ENCODE data around the gene KLHDC8B. TPM values are rescaled to one million over a fixed set of nuclear protein-coding genes. Genes with fewer than 3 reads are reported as not detected.

KLHDC8B gene
- total and polyA plus RNA-seq, 4 experiments from 2014 or later = 1.3 to 2.0 (median 1.9) TPM

- CTCF ChIA-PET (ENCODE audit: partially characterized antibody) = no interaction called here
- Mint-ChIP-seq H3K27ac (no peak overlapping the region), H3K4me1 (no peaks in the 10 kb centered on the region)
These were observed 36.7 kb upstream of the KLHDC8B start for GRCh38 chr3:49134471-49135265.

GRCh38 chr3:49135499-49135898 lies 35.9 kb upstream of the KLHDC8B start:
- H3K4me3 ChIP-seq (ENCODE audit: low read length in 2 of 2) = no peak overlapping the region
- intact Hi-C loops (cut with micrococcal nuclease) = no loop called here
- no peak overlapping the region for H3K27ac ChIP-seq (ENCODE audit: low read depth, low read length)
- POLR2A ChIA-PET (ENCODE audit: partially characterized antibody) = no interaction called here
- no peak for DNase-seq
- CTCF ChIA-PET (ENCODE audit: partially characterized antibody) = no interaction called here
- no peaks in the 10 kb centered on the region for H3K9me3 Mint-ChIP-seq
- peaks cover 7 to 18% of the 10 kb centered on the region in 2 donors for H3K27me3 Mint-ChIP-seq
- no peaks in the 10 kb centered on the region for H3K9me3 ChIP-seq (ENCODE audit: control insufficient read depth in 1 of 2, low read length in 2 of 2)
- no peak overlapping the region for H3K27ac Mint-ChIP-seq
- H3K27me3 ChIP-seq (ENCODE audit: insufficient read depth, low read length) = no peaks in the 10 kb centered on the region
- H3K4me1 ChIP-seq (ENCODE audit: insufficient read depth, low read length) = no peaks in the 10 kb centered on the region
- H3K4me3 Mint-ChIP-seq = no peak overlapping the region
- H3K4me1 Mint-ChIP-seq = no peaks in the 10 kb centered on the region
- no peaks in the 10 kb centered on the region for H3K36me3 Mint-ChIP-seq
- H3K36me3 ChIP-seq (ENCODE audit: insufficient read depth, low read length) = no peaks in the 10 kb centered on the region

More at GRCh38 chr3:49134471-49135265, 36.7 kb upstream of the KLHDC8B start:
- no peaks in the 10 kb centered on the region for H3K9me3 Mint-ChIP-seq
- no peaks in the 10 kb centered on the region for H3K36me3 ChIP-seq (ENCODE audit: insufficient read depth, low read length)
- H3K27me3 Mint-ChIP-seq = peaks cover 7 to 18% of the 10 kb centered on the region in 2 donors
- H3K4me3 Mint-ChIP-seq = no peak overlapping the region
- H3K27ac ChIP-seq (ENCODE audit: low read depth, low read length) = no peak overlapping the region
- H3K36me3 Mint-ChIP-seq = no peaks in the 10 kb centered on the region
- intact Hi-C loops (cut with micrococcal nuclease) = no loop called here
- no peaks in the 10 kb centered on the region for H3K27me3 ChIP-seq (ENCODE audit: insufficient read depth, low read length)
- POLR2A ChIA-PET (ENCODE audit: partially characterized antibody) = no interaction called here
- no peak for DNase-seq
- H3K4me3 ChIP-seq (ENCODE audit: low read length in 2 of 2) = no peak overlapping the region
- no peaks in the 10 kb centered on the region for H3K4me1 ChIP-seq (ENCODE audit: insufficient read depth, low read length)
- H3K9me3 ChIP-seq (ENCODE audit: control insufficient read depth in 1 of 2, low read length in 2 of 2) = no peaks in the 10 kb centered on the region

- Histone ChIP-seq H3K4me1 (ENCODE audit: insufficient read depth, low read length) (no peaks in the 10 kb centered on the region), H3K27ac (ENCODE audit: low read depth, low read length) (no peak overlapping the region), H3K27me3 (ENCODE audit: insufficient read depth, low read length) (no peaks in the 10 kb centered on the region), H3K9me3 (ENCODE audit: control insufficient read depth in 1 of 2, low read length in 2 of 2) (no peaks in the 10 kb centered on the region), H3K36me3 (ENCODE audit: insufficient read depth, low read length) (no peaks in the 10 kb centered on the region), H3K4me3 (ENCODE audit: low read length in 2 of 2) (no peak overlapping the region)
- Mint-ChIP-seq H3K9me3 (peaks cover 0 to 16% (median 1%) of the 10 kb centered on the region in 8 donors), H3K4me3 (no peak overlapping the region), H3K27me3 (peaks cover 8 to 13% of the 10 kb centered on the region in 2 donors), H3K36me3 (peaks cover 0 to 3% of the 10 kb centered on the region in 2 donors), H3K27ac (no peak overlapping the region), H3K4me1 (no peaks in the 10 kb centered on the region)
- intact Hi-C loops (cut with micrococcal nuclease) = no loop called here
- POLR2A ChIA-PET (ENCODE audit: partially characterized antibody) = no interaction called here
- no peak for DNase-seq
- CTCF ChIA-PET (ENCODE audit: partially characterized antibody) = no interaction called here
These were observed 31.3 kb upstream of the KLHDC8B start for GRCh38 chr3:49140080-49140479.

- Histone ChIP-seq H3K36me3 (ENCODE audit: insufficient read depth, low read length) (no peaks in the 10 kb centered on the region), H3K9me3 (ENCODE audit: control insufficient read depth in 1 of 2, low read length in 2 of 2) (no peaks in the 10 kb centered on the region), H3K4me3 (ENCODE audit: low read length in 2 of 2) (no peak overlapping the region), H3K27ac (ENCODE audit: low read depth, low read length) (no peak overlapping the region), H3K4me1 (ENCODE audit: insufficient read depth, low read length) (no peaks in the 10 kb centered on the region), H3K27me3 (ENCODE audit: insufficient read depth, low read length) (no peaks in the 10 kb centered on the region)
- ChIA-PET CTCF (ENCODE audit: partially characterized antibody) (interaction anchor here (0.6 to 0.7 kb wide), 2 partner anchors 169 to 355 kb away, joined by 3 to 4 read pairs; no protein-coding TSS in a partner anchor), POLR2A (ENCODE audit: partially characterized antibody) (no interaction called here)
- no peaks in the 10 kb centered on the region for H3K4me1 Mint-ChIP-seq
- peak overlapping the region in 1 of 8 donors; percentile 69 for H3K4me3 Mint-ChIP-seq
- no peaks in the 10 kb centered on the region for H3K27me3 Mint-ChIP-seq
- H3K27ac Mint-ChIP-seq = no peak overlapping the region
- H3K9me3 Mint-ChIP-seq = peaks cover 0 to 4% (median 0%) of the 10 kb centered on the region in 8 donors
- intact Hi-C loops (cut with micrococcal nuclease) = no loop called here
- no peaks in the 10 kb centered on the region for H3K36me3 Mint-ChIP-seq
- DNase-seq = no peak
These were observed 23.2 kb upstream of the KLHDC8B start for GRCh38 chr3:49148159-49148558.

GRCh38 chr3:49151610-49152009 lies 19.8 kb upstream of the KLHDC8B start:
- Mint-ChIP-seq H3K27me3 (no peaks in the 10 kb centered on the region), H3K27ac (peak overlapping the region in 2 of 7 donors; percentile 18 to 61), H3K4me1 (no peaks in the 10 kb centered on the region), H3K36me3 (no peaks in the 10 kb centered on the region), H3K4me3 (no peak overlapping the region), H3K9me3 (no peaks in the 10 kb centered on the region)
- Histone ChIP-seq H3K9me3 (ENCODE audit: control insufficient read depth in 1 of 2, low read length in 2 of 2) (no peaks in the 10 kb centered on the region), H3K36me3 (ENCODE audit: insufficient read depth, low read length) (no peaks in the 10 kb centered on the region), H3K4me1 (ENCODE audit: insufficient read depth, low read length) (no peaks in the 10 kb centered on the region), H3K4me3 (ENCODE audit: low read length in 2 of 2) (no peak overlapping the region), H3K27ac (ENCODE audit: low read depth, low read length) (no peak overlapping the region), H3K27me3 (ENCODE audit: insufficient read depth, low read length) (no peaks in the 10 kb centered on the region)
- no peak for DNase-seq
- ChIA-PET POLR2A (ENCODE audit: partially characterized antibody) (no interaction called here), CTCF (ENCODE audit: partially characterized antibody) (no interaction called here)
- intact Hi-C loops (cut with micrococcal nuclease) = no loop called here

- Mint-ChIP-seq H3K27me3 (no peaks in the 10 kb centered on the region), H3K36me3 (peaks cover 0 to 1% of the 10 kb centered on the region in 2 donors), H3K4me3 (no peak overlapping the region), H3K27ac (peak overlapping the region in 3 of 7 donors; percentile 19 to 52 (median 19)), H3K4me1 (peaks cover 2 to 5% (median 4%) of the 10 kb centered on the region in 4 donors), H3K9me3 (no peaks in the 10 kb centered on the region)
- intact Hi-C loops (cut with micrococcal nuclease) = no loop called here
- Histone ChIP-seq H3K27ac (ENCODE audit: low read depth, low read length) (no peak overlapping the region), H3K27me3 (ENCODE audit: insufficient read depth, low read length) (no peaks in the 10 kb centered on the region), H3K9me3 (ENCODE audit: control insufficient read depth in 1 of 2, low read length in 2 of 2) (no peaks in the 10 kb centered on the region), H3K36me3 (ENCODE audit: insufficient read depth, low read length) (no peaks in the 10 kb centered on the region), H3K4me1 (ENCODE audit: insufficient read depth, low read length) (no peaks in the 10 kb centered on the region), H3K4me3 (ENCODE audit: low read length in 2 of 2) (no peak overlapping the region)
- ChIA-PET CTCF (ENCODE audit: partially characterized antibody) (interaction anchor here (0.9 to 1.4 kb wide), 3 partner anchors 11 to 165 kb away, joined by 3 to 4 read pairs (median 4); partner anchors contain the start of gene P4HTM), POLR2A (ENCODE audit: partially characterized antibody) (interaction anchor here (0.6 to 1.1 kb wide), 2 partner anchors 10 to 673 kb away, joined by 3 to 4 read pairs; no protein-coding TSS in a partner anchor)
- DNase-seq = no peak
These were observed 18.0 kb upstream of the KLHDC8B start for GRCh38 chr3:49153349-49153912.

GRCh38 chr3:49157289-49157688 lies 14.1 kb upstream of the KLHDC8B start:
- no peak for DNase-seq
- ChIA-PET POLR2A (ENCODE audit: partially characterized antibody) (interaction anchor here (1.0 to 3.1 kb wide), 6 partner anchors 14 to 170 kb away, joined by 3 to 18 read pairs (median 6); partner anchors contain the start of genes KLHDC8B, NDUFAF3, P4HTM and QRICH1), CTCF (ENCODE audit: partially characterized antibody) (interaction anchor here (0.9 to 5.3 kb wide), 12 partner anchors 12 to 169 kb away, joined by 3 to 85 read pairs (median 4); partner anchors contain the start of genes KLHDC8B, NDUFAF3, P4HTM and QRICH1)
- Mint-ChIP-seq H3K9me3 (no peaks in the 10 kb centered on the region), H3K27me3 (no peaks in the 10 kb centered on the region), H3K4me3 (no peak overlapping the region), H3K27ac (peak overlapping the region in 2 of 7 donors; percentile 8 to 22), H3K36me3 (peaks cover 0 to 4% of the 10 kb centered on the region in 2 donors), H3K4me1 (peaks cover 2 to 11% (median 5%) of the 10 kb centered on the region in 4 donors)
- no peaks in the 10 kb centered on the region for H3K9me3 ChIP-seq (ENCODE audit: control insufficient read depth in 1 of 2, low read length in 2 of 2)
- H3K4me3 ChIP-seq (ENCODE audit: low read length in 2 of 2) = no peak overlapping the region
- no peaks in the 10 kb centered on the region for H3K4me1 ChIP-seq (ENCODE audit: insufficient read depth, low read length)
- H3K27me3 ChIP-seq (ENCODE audit: insufficient read depth, low read length) = no peaks in the 10 kb centered on the region
- no peaks in the 10 kb centered on the region for H3K36me3 ChIP-seq (ENCODE audit: insufficient read depth, low read length)
- no peak overlapping the region for H3K27ac ChIP-seq (ENCODE audit: low read depth, low read length)
- intact Hi-C loops (cut with micrococcal nuclease) = loop anchor here (5.0 kb wide), 1 partner anchor 130 kb away; the partner anchor contains the start of gene IMPDH2
